A549 (cell line): ENCODE data around the gene NID2. TPM values are rescaled to one million over a fixed set of nuclear protein-coding genes. Genes with fewer than 3 reads are reported as not detected.

Experiments
- ATAC-seq, 2 experiments: fragments of 200-7000 bp in 1 of 2; fragments of >200 bp in 1 of 2; cut with Nextera tagmentation in 1 of 2; cut with Tn5 transposase in 1 of 2; 3 replicates each; pipeline versions ENCODE4 v1.8.0 to v1.9.1; 2018 to 2020; ENCODE audit warnings: mild to moderate bottlenecking in 1 of 2, moderate library complexity in 1 of 2
- CTCF ChIA-PET: fragments of 300-600 bp; sonication (Branson Sonifier 250); formaldehyde crosslinking; extraction: SDS; loops from one replicate; lab custom pipeline; 2021; ENCODE audit warnings: antibody characterized with exemption, inconsistent platforms; lab: Yijun Ruan, JAX
- POLR2A ChIA-PET: fragments of 350-600 bp; formaldehyde crosslinking; extraction: SDS; loops from one replicate; lab custom pipeline; 2021; ENCODE audit warnings: antibody characterized with exemption, inconsistent platforms; lab: Yijun Ruan, JAX
- DNase-seq, 2 experiments: peaks; one replicate each; pipeline versions ENCODE4 v3.0.0 to v3.0.0-alpha.2; 2011 to 2016; ENCODE audit warnings: low read depth in 1 of 2, low spot score in 1 of 2
- FAIRE-seq: peaks from 2 replicates; lab custom pipeline; 2011; peaks lifted over from hg19 to GRCh38; lab: Jason Lieb, UNC
- H3K27ac ChIP-seq, 2 experiments: fragments of >200 bp; sonication (Bioruptor Twin); formaldehyde crosslinking; 3 replicates each; pipeline ENCODE4 v1.5.1; 2016 to 2017
- H3K4me1 ChIP-seq: fragments of >200 bp; sonication (Bioruptor Twin); formaldehyde crosslinking; 3 replicates; pipeline ENCODE4 v1.6.1; 2016
- H3K4me2 ChIP-seq: fragments of >200 bp; sonication (Bioruptor Twin); formaldehyde crosslinking; 3 replicates; pipeline ENCODE4 v1.6.1; 2016
- H3K4me3 ChIP-seq: fragments of >200 bp; sonication (Bioruptor Twin); formaldehyde crosslinking; 3 replicates; pipeline ENCODE4 v1.5.1; 2016
- H3K9me3 ChIP-seq: fragments of >200 bp; sonication (Bioruptor Twin); formaldehyde crosslinking; 3 replicates; pipeline ENCODE4 v1.6.1; 2016
- ATOH8 ChIP-seq: fragments of 250-450 bp; sonication (Bioruptor Pico); IDR thresholded peaks from 2 replicates; pipeline ENCODE4 v1.5.0; 2020; ENCODE audit warnings: low read depth, mild to moderate bottlenecking, moderate library complexity
- BCL3 ChIP-seq: fragments of >200 bp; sonication (Bioruptor Twin); formaldehyde crosslinking; IDR thresholded peaks from 3 replicates; pipeline ENCODE4 v1.6.1; 2016
- CEBPB ChIP-seq, 2 experiments: fragments of >200 bp in 1 of 2; sonication (Bioruptor Twin) in 1 of 2; formaldehyde crosslinking in 1 of 2; IDR thresholded peaks; 2 replicates each; pipeline ENCODE4 v1.6.1; 2012 to 2016
- CHD2 ChIP-seq: fragments of 150-350 bp; IDR thresholded peaks from 2 replicates; pipeline ENCODE4 v1.6.1; 2014; ENCODE audit warnings: low read length; ENCODE audit not compliant: partially characterized antibody
- CHD4 ChIP-seq: fragments of 200-600 bp; sonication (generic); IDR thresholded peaks from 2 replicates; pipeline ENCODE4 v1.6.1; 2016; ENCODE audit warnings: antibody characterized with exemption, mild to moderate bottlenecking, borderline replicate concordance
- CTCF ChIP-seq: fragments of >200 bp; sonication (Bioruptor Twin); formaldehyde crosslinking; IDR thresholded peaks from 3 replicates; pipeline ENCODE4 v1.5.1; 2016
- EP300 ChIP-seq, 2 experiments: fragments of >200 bp; sonication (Bioruptor Twin); formaldehyde crosslinking; IDR thresholded peaks; 2 replicates in 1 of 2; 3 replicates in 1 of 2; pipeline ENCODE4 v1.6.1; 2016 to 2017
- ESRRA ChIP-seq: fragments of 150-350 bp; IDR thresholded peaks from 2 replicates; pipeline ENCODE4 v1.6.1; 2014; ENCODE audit warnings: mild to moderate bottlenecking, low read length, borderline replicate concordance
- FOSL2 ChIP-seq, 2 experiments: fragments of 450-650 bp in 1 of 2; fragments of >200 bp in 1 of 2; sonication (Bioruptor Twin) in 1 of 2; formaldehyde crosslinking; IDR thresholded peaks; 2 replicates each; pipeline versions ENCODE4 v1.5.0 to v1.6.1; 2016 to 2020; ENCODE audit warnings: mild to moderate bottlenecking in 1 of 2, moderate library complexity in 1 of 2
- FOXS1 ChIP-seq: fragments of 250-450 bp; sonication (Bioruptor Pico); IDR thresholded peaks from 2 replicates; pipeline ENCODE4 v1.5.0; 2020; ENCODE audit warnings: mild to moderate bottlenecking, moderate library complexity
- GATA3 ChIP-seq: IDR thresholded peaks from 2 replicates; pipeline ENCODE4 v1.6.1; 2012; ENCODE audit warnings: borderline replicate concordance
- HDAC2 ChIP-seq: fragments of 200-600 bp; sonication (generic); IDR thresholded peaks from 2 replicates; pipeline ENCODE4 v1.6.1; 2016
- HOXA7 ChIP-seq: fragments of 250-450 bp; sonication (Bioruptor Pico); IDR thresholded peaks from 2 replicates; pipeline ENCODE4 v1.5.0; 2020; ENCODE audit warnings: mild to moderate bottlenecking, moderate library complexity
- HOXB13 ChIP-seq: fragments of 250-450 bp; sonication (Bioruptor Pico); IDR thresholded peaks from 2 replicates; pipeline ENCODE4 v1.5.0; 2020; ENCODE audit warnings: low read depth, mild to moderate bottlenecking, moderate library complexity
- JUN ChIP-seq, 2 experiments: fragments of >200 bp; sonication (Bioruptor Twin); formaldehyde crosslinking; IDR thresholded peaks; 2 replicates in 1 of 2; 3 replicates in 1 of 2; pipeline ENCODE4 v1.6.1; 2016 to 2017
- KDM1A ChIP-seq: fragments of 200-600 bp; sonication (generic); IDR thresholded peaks from 2 replicates; pipeline ENCODE4 v1.6.1; 2016; ENCODE audit warnings: low read depth, mild to moderate bottlenecking
- KDM5A ChIP-seq: fragments of 200-600 bp; sonication (generic); IDR thresholded peaks from 2 replicates; pipeline ENCODE4 v1.6.1; 2016; ENCODE audit warnings: antibody characterized with exemption, mild to moderate bottlenecking
- MAFK ChIP-seq: fragments of 450-650 bp; IDR thresholded peaks from 2 replicates; pipeline ENCODE4 v1.6.1; 2014; ENCODE audit not compliant: partially characterized antibody
- MAZ ChIP-seq: fragments of 150-350 bp; IDR thresholded peaks from 2 replicates; pipeline ENCODE4 v1.6.1; 2014; ENCODE audit warnings: antibody characterized with exemption, low read depth, low read length, borderline replicate concordance
- MYC ChIP-seq: IDR thresholded peaks from 2 replicates; pipeline ENCODE4 v1.6.1; 2012; ENCODE audit warnings: mild to moderate bottlenecking, inconsistent platforms, low read length, improper control_type of control experiment, borderline replicate concordance
- NFE2L2 ChIP-seq: fragments of 150-350 bp; conservative IDR thresholded peaks from 2 replicates; pipeline ENCODE4 v1.6.1; 2014; ENCODE audit warnings: low read length
- RFX5 ChIP-seq: fragments of 450-650 bp; IDR thresholded peaks from 2 replicates; pipeline ENCODE4 v1.7.1; 2014; ENCODE audit warnings: antibody characterized with exemption, mild to moderate bottlenecking, moderate library complexity
- RNF2 ChIP-seq: fragments of 200-600 bp; sonication (generic); IDR thresholded peaks from 2 replicates; pipeline ENCODE4 v1.6.1; 2016; ENCODE audit warnings: low read depth, mild to moderate bottlenecking, antibody characterized with exemption, moderate library complexity, borderline replicate concordance
- ZC3H11A ChIP-seq: fragments of 450-650 bp; IDR thresholded peaks from 2 replicates; pipeline ENCODE4 v1.6.1; 2014; ENCODE audit warnings: antibody characterized with exemption, mild to moderate bottlenecking
- ZSCAN20 ChIP-seq: fragments of 250-450 bp; sonication (Bioruptor Pico); IDR thresholded peaks from 2 replicates; pipeline ENCODE4 v1.8.0; 2022; ENCODE audit warnings: mild to moderate bottlenecking, moderate library complexity
- WGBS: methylation state at CpG from one replicate; pipeline ENCODE4 v1.1.6; 2017; ENCODE audit errors: missing lambda C conversion rate; 5-methylcytosine and 5-hydroxymethylcytosine counted together
- polyA plus RNA-seq, 4 experiments: library from polyadenylated mRNA; depleted of rRNA in 3 of 4; stranded (reverse); fragments of >200 nt; fragmentation: RNase III in 1 of 4; extraction: RNeasy Plus Mini Kit Qiagen cat#74134 plus additional on column Dnase treatment in 1 of 4; gene quantifications; 2 replicates in 3 of 4; 3 replicates in 1 of 4; pipeline ENCODE4 v1.2.3, GENCODE V29; 2011 to 2017
- TF ChIP-seq, protein P1 (sequence below): IDR thresholded peaks from 2 replicates; pipeline ENCODE4 v1.6.1; 2012
- TF ChIP-seq, protein P2 (sequence below): fragments of 250-450 bp; sonication (Bioruptor Pico); IDR thresholded peaks from 2 replicates; pipeline ENCODE4 v1.5.0; 2021; ENCODE audit warnings: mild to moderate bottlenecking, moderate library complexity, borderline replicate concordance
- TF ChIP-seq, protein P3 (sequence below): fragments of >200 bp; sonication (Bioruptor Twin); formaldehyde crosslinking; IDR thresholded peaks from 2 replicates; pipeline ENCODE4 v1.6.1; 2016

The NID2 gene
- polyA plus RNA-seq, 2 of the 4 experiments (the other 2 are of a cell fraction), result 7.3 to 20.6 TPM

DNA sequence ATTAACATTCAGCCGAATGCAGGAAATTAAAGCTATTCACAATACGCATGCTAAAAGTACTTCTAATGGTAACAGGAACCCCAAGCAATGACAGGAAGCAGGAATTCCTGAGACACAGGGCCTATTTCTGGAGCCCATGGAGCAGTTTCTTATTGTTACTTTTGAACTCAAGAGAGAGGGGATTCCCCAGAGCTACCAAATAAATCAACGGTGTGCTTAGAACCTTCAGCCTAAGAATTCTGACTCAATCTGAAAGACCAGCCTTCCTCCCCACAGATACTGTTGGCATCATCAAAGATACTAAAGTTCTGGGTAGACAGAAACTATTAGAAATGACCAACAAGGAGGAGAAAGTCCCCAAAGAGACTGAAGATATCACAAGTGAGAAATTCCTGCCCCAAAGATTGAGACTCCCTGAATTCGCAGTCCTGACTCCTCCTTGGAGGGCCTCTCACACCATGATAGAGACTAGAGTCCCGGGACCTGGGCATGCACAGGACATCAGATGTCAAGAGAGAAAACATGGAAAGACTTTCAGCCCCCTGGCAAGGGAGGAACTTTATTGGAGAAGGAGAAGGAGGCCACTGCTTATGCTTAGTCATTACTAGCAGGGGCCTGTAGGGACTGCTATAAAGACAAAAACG is 46.8 kb downstream of the NID2 start:
- Histone ChIP-seq H3K4me3 (no peak overlapping the region), H3K27ac (no peak overlapping the region), H3K9me3 (no peaks in the 10 kb centered on the region), H3K4me2 (no peak overlapping the region), H3K4me1 (no peaks in the 10 kb centered on the region)
- ATAC-seq (no peak), FAIRE-seq (no peak), DNase-seq (no peak)
- ChIA-PET POLR2A (no interaction called here), CTCF (interaction anchor here (1.3 to 2.1 kb wide), 2 partner anchors 21 to 110 kb away, joined by 4 to 9 read pairs; no protein-coding TSS in a partner anchor)
- WGBS, result 69% methylated on average over 6 of the region's 6 CpGs
- TF ChIP-seq, protein P1, sequence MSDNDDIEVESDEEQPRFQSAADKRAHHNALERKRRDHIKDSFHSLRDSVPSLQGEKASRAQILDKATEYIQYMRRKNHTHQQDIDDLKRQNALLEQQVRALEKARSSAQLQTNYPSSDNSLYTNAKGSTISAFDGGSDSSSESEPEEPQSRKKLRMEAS, result no peak
- TF ChIP-seq MYC (no peak), CHD4 (no peak), BCL3 (no peak), CEBPB (IDR thresholded peaks at IDR 0.05) (no peak), FOSL2 (IDR thresholded peaks at IDR 0.05) (no peak), FOSL2 (CRISPR knock-in tag; IDR thresholded peaks at IDR 0.05) (no peak), ESRRA (no peak), ZSCAN20 (no peak), KDM5A (no peak), FOXS1 (CRISPR knock-in tag) (no peak), MAFK (no peak), HOXB13 (CRISPR knock-in tag) (no peak), KDM1A (no peak), EP300 (IDR thresholded peaks at IDR 0.05) (no peak), CHD2 (no peak), ATOH8 (CRISPR knock-in tag) (no peak)
- TF ChIP-seq, protein P2, sequence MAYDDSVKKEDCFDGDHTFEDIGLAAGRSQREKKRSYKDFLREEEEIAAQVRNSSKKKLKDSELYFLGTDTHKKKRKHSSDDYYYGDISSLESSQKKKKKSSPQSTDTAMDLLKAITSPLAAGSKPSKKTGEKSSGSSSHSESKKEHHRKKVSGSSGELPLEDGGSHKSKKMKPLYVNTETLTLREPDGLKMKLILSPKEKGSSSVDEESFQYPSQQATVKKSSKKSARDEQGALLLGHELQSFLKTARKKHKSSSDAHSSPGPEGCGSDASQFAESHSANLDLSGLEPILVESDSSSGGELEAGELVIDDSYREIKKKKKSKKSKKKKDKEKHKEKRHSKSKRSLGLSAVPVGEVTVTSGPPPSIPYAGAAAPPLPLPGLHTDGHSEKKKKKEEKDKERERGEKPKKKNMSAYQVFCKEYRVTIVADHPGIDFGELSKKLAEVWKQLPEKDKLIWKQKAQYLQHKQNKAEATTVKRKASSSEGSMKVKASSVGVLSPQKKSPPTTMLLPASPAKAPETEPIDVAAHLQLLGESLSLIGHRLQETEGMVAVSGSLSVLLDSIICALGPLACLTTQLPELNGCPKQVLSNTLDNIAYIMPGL (CRISPR knock-in tag), result no peak
- TF ChIP-seq, protein P3, sequence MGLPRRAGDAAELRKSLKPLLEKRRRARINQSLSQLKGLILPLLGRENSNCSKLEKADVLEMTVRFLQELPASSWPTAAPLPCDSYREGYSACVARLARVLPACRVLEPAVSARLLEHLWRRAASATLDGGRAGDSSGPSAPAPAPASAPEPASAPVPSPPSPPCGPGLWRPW, result no peak

DNA sequence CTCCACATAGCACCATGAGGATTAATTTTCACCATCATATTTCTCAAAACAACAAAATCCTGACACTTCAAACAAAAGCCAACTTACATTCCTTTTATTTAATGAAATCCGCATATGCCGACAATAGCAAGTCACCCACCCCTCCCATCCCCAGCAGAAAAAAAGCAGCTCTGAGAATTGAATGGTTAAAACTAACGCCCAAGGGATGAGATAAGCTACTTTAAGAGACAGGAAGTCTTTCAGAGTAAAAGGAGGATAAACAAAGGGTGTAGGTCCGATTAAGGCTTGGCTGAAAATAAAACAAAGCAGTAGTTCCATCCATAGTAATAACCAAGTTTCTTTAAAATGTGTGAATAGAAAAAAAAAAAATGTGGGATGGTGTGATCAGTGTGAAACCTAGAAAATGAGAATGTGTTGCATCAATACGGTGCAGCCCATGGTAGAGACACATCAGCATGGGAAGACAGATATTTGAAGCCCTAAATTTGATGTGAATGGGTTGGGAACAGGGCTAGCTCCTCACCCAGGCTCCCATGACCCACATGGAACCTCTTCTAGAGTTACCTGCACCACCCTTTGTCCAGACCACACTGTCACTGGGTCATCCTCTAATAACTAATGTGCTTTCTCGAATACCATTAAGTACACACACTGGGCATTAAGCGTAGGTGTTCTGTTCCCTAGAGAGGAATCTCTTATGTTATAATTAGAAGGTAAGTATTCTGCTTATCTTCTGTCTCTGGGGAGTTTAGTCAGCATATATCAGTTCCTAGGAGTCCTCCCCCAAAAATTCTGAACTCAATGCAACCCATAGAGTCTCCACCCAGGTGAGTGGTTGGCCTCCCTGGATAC is 47.8 kb downstream of the NID2 start:
- H3K4me1 ChIP-seq, result no peaks in the 10 kb centered on the region
- H3K4me3 ChIP-seq, result no peak overlapping the region
- 65% methylated on average over 7 of the region's 7 CpGs for WGBS
- no peak for DNase-seq
- TF ChIP-seq GATA3 (no peak), MYC (no peak), ATOH8 (CRISPR knock-in tag) (no peak), JUN (IDR thresholded peaks at IDR 0.05) (no peak), RNF2 (no peak), CHD4 (no peak), MAZ (no peak), NFE2L2 (no peak), HOXB13 (CRISPR knock-in tag) (no peak), HOXA7 (CRISPR knock-in tag) (no peak), RFX5 (no peak), ZC3H11A (no peak), CTCF (no peak), HDAC2 (no peak)
- TF ChIP-seq, protein P1, result no peak
- ChIA-PET CTCF (interaction anchor here (0.6 to 2.1 kb wide), 5 partner anchors 13 to 111 kb away, joined by 3 to 9 read pairs (median 3); no protein-coding TSS in a partner anchor), POLR2A (no interaction called here)
- no peak overlapping the region for H3K27ac ChIP-seq
- H3K4me2 ChIP-seq, result no peak overlapping the region
- H3K9me3 ChIP-seq, result no peaks in the 10 kb centered on the region
- ATAC-seq, result no peak
- no peak for FAIRE-seq
